Spleen (tissue), 11 donors: Measurements from ENCODE around the gene UBXN11. TPM values are rescaled to one million over a fixed set of nuclear protein-coding genes. Genes with fewer than 3 reads are reported as not detected.
A peak's percentile ranks its signal among the peaks of the same experiment; 100 is the strongest.

ENCODE experiments used
- DNase-seq: peaks from one replicate; pipeline ENCODE4 v3.0.0-alpha.2; 2020
- H3K27ac ChIP-seq, 8 donors: fragments of 200-600 bp; sonication (generic) in 7 of 8; 1 replicate in 4 of 8; 2 replicates in 4 of 8; pipeline versions ENCODE4 v1.5.0 to v1.8.0; 2016 to 2021; ENCODE audit warnings: inconsistent platforms in 4 of 8, mild to moderate bottlenecking in 4 of 8, moderate library complexity in 1 of 8
- H3K27me3 ChIP-seq, 7 donors: fragments of 200-600 bp; sonication (generic) in 6 of 7; replicated peaks in 1 of 7; 1 replicate in 4 of 7; 2 replicates in 3 of 7; pipeline versions ENCODE4 v1.5.0 to v1.8.0; 2016 to 2021; ENCODE audit warnings: inconsistent platforms in 3 of 7, mild to moderate bottlenecking in 1 of 7
- H3K36me3 ChIP-seq, 6 donors: fragments of 200-600 bp; sonication (generic) in 5 of 6; 1 replicate in 4 of 6; 2 replicates in 2 of 6; pipeline versions ENCODE4 v1.5.0 to v1.8.0; 2016 to 2021; ENCODE audit warnings: inconsistent platforms in 2 of 6
- H3K4me1 ChIP-seq, 6 donors: fragments of 200-600 bp; sonication (generic) in 5 of 6; 1 replicate in 3 of 6; 2 replicates in 3 of 6; pipeline versions ENCODE4 v1.5.0 to v1.8.0; 2016 to 2021; ENCODE audit warnings: inconsistent platforms in 3 of 6
- H3K4me3 ChIP-seq, 8 donors: fragments of 200-600 bp; sonication (generic) in 7 of 8; 1 replicate in 4 of 8; 2 replicates in 4 of 8; pipeline versions ENCODE4 v1.5.0 to v1.8.0; 2016 to 2021; ENCODE audit warnings: inconsistent platforms in 4 of 8, mild to moderate bottlenecking in 4 of 8, moderate library complexity in 2 of 8
- H3K9me3 ChIP-seq, 8 donors: fragments of 200-600 bp; sonication (generic) in 7 of 8; 1 replicate in 4 of 8; 2 replicates in 4 of 8; pipeline versions ENCODE4 v1.5.0 to v1.8.0; 2016 to 2021; ENCODE audit warnings: inconsistent platforms in 4 of 8
- POLR2A ChIP-seq, 3 donors: fragments of 450-650 bp; IDR thresholded peaks; one replicate each; pipeline ENCODE4 v1.5.1; 2017; ENCODE audit warnings: antibody characterized with exemption in 3 of 3, mild to moderate bottlenecking in 1 of 3
- POLR2AphosphoS5 ChIP-seq, 3 donors: sonication (generic); formaldehyde crosslinking; IDR thresholded peaks; one replicate each; pipeline ENCODE4 v1.5.1; 2017; ENCODE audit warnings: antibody characterized with exemption in 3 of 3
- WGBS, 5 donors: extraction: QIAGEN DNeasy Blood & Tissue Kit in 3 of 5; methylation state at CpG; one replicate each; pipeline versions ENCODE4 v1.1.5 to v1.1.7; 2013 to 2018; 5-methylcytosine and 5-hydroxymethylcytosine counted together
- intact Hi-C: fragments of 100-400 bp; cut with DNase I; formaldehyde crosslinking; loops from one replicate; pipeline ENCODE4 v1.15.0; 2023; ENCODE audit warnings: low total_unique reads
- polyA plus RNA-seq, 3 donors: library from polyadenylated mRNA; stranded (reverse); fragments of 200-250 nt; gene quantifications; one replicate each; pipeline ENCODE4 v1.2.1, GENCODE V29; 2013
- total RNA-seq, 7 donors: library from RNA; depleted of rRNA in 3 of 7; stranded (reverse); fragments of >200 nt in 3 of 7; fragmentation: NEBNext Ultra II Directional in 4 of 7; extraction: Animal tissue kit (Norgen Biotek cat#: 25700) in 4 of 7; gene quantifications; one replicate each; pipeline versions ENCODE4 v1.1.0 to v1.2.1, GENCODE V29; 2016 to 2021
- TF ChIP-seq, protein P1 (sequence below), 11 experiments: fragments of 200-600 bp in 7 of 11; fragments of 450-650 bp in 4 of 11; sonication (generic) in 4 of 11; IDR thresholded peaks in 8 of 11; conservative IDR thresholded peaks in 3 of 11; 1 replicate in 7 of 11; 2 replicates in 4 of 11; pipeline versions ENCODE4 v1.4.0 to v1.8.0; 2016 to 2021; ENCODE audit warnings: antibody characterized with exemption in 11 of 11, inconsistent platforms in 4 of 11, mild to moderate bottlenecking in 1 of 11
- donor health status: healthy with polysubstance abuse.
- donor health status: DM: no; HTN: no; CAD: no; lungs with moderate emphysema.
- donor health status: DM: no; HTN: no; CAD: no.
- donor health status: Bipolar disorder and iron deficiency.
- donor health status: healthy.
- donor health status: DM: no; HTN: no; CAD: no.
- donor health status: DM: yes; HTN: yes; CAD: no.

Gene UBXN11
- total and polyA plus RNA-seq, 10 donors: 25.1 to 67.8 (median 49.2) TPM

DNA sequence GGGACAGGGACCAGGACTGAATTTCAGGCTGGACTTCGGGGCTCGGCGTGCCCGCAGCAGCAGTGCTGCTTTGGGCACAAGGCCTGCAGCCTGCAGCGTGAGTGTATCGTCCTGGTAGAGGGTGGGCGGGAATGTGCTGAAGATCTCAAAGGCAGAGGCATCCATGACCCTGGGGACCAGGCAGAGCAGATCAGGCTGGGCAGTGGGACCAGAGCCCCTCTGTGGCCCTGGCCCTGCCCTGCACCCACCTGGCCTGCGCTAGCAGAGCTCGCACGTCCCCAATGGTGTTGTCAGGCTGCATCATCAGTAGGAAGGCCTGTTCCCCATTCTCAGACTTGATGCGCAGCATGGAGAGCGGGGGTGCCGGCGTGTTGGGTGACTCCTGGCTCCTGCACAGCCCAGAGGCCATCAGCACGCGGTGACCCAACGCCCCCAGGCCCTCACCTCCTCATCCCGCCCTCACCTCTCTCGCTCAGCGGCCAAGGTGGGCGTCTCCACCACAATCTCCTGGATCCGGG, 24.0 kb downstream of the UBXN11 start:
- H3K27ac ChIP-seq: peak overlapping the region in 4 of 8 donors; percentile 96 to 99 (median 98)
- H3K27me3 ChIP-seq: no peaks in the 10 kb centered on the region
- peaks cover 0 to 53% (median 11%) of the 10 kb centered on the region in 6 donors for H3K36me3 ChIP-seq
- 83 to 86% (median 84%) methylated on average over 21 to 22 of the region's 22 CpGs for WGBS, 5 donors
- peaks cover 64 to 98% (median 92%) of the 10 kb centered on the region in 6 donors for H3K4me1 ChIP-seq
- DNase-seq: peak; percentile 81
- no peaks in the 10 kb centered on the region for H3K9me3 ChIP-seq
- H3K4me3 ChIP-seq: no peak overlapping the region
- intact Hi-C loops: no loop called here
- TF ChIP-seq, protein P1, sequence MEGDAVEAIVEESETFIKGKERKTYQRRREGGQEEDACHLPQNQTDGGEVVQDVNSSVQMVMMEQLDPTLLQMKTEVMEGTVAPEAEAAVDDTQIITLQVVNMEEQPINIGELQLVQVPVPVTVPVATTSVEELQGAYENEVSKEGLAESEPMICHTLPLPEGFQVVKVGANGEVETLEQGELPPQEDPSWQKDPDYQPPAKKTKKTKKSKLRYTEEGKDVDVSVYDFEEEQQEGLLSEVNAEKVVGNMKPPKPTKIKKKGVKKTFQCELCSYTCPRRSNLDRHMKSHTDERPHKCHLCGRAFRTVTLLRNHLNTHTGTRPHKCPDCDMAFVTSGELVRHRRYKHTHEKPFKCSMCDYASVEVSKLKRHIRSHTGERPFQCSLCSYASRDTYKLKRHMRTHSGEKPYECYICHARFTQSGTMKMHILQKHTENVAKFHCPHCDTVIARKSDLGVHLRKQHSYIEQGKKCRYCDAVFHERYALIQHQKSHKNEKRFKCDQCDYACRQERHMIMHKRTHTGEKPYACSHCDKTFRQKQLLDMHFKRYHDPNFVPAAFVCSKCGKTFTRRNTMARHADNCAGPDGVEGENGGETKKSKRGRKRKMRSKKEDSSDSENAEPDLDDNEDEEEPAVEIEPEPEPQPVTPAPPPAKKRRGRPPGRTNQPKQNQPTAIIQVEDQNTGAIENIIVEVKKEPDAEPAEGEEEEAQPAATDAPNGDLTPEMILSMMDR (IDR thresholded peaks at IDR 0.05 in 8 of 11, conservative IDR thresholded peaks at IDR 0.05 in 3 of 11): no peak
- peak in 2 of 3 donors; percentile 28 to 70 for TF ChIP-seq POLR2AphosphoS5 (IDR thresholded peaks at IDR 0.05)

DNA sequence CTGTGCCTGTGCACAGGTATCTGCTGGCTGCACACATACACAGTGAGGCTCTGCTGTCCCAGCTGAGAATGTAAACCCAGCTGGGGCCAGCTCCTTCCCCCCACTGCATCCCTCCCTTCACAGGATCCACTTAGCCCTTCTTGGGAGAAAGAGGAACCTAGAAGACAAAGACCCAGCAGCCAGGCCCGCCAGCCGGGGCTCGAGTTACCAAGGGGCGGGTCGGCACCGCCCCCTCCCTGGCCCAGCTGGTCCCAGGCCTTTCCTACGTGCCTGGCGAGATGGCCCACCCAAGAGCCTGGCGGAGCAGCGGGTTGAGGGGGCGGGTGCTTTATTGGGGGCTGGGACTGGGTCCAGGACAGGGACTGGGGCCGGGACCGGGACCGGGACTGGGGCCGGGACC, 24.5 kb downstream of the UBXN11 start:
- no peaks in the 10 kb centered on the region for H3K9me3 ChIP-seq
- WGBS, 5 donors: 36 to 60% (median 55%) methylated on average over 12 to 15 of the region's 15 CpGs
- no peaks in the 10 kb centered on the region for H3K27me3 ChIP-seq
- H3K27ac ChIP-seq: peak overlapping the region in 5 of 8 donors; percentile 12 to 99 (median 96)
- intact Hi-C loops: no loop called here
- peaks cover 0 to 58% (median 11%) of the 10 kb centered on the region in 6 donors for H3K36me3 ChIP-seq
- peaks cover 64 to 98% (median 92%) of the 10 kb centered on the region in 6 donors for H3K4me1 ChIP-seq
- H3K4me3 ChIP-seq: peak overlapping the region in 2 of 8 donors; percentile 89 to 93
- peak; percentile 80 for DNase-seq
- TF ChIP-seq POLR2AphosphoS5 (IDR thresholded peaks at IDR 0.05): peak in 1 of 3 donors; percentile 50
- TF ChIP-seq POLR2A (IDR thresholded peaks at IDR 0.05): no peak

DNA sequence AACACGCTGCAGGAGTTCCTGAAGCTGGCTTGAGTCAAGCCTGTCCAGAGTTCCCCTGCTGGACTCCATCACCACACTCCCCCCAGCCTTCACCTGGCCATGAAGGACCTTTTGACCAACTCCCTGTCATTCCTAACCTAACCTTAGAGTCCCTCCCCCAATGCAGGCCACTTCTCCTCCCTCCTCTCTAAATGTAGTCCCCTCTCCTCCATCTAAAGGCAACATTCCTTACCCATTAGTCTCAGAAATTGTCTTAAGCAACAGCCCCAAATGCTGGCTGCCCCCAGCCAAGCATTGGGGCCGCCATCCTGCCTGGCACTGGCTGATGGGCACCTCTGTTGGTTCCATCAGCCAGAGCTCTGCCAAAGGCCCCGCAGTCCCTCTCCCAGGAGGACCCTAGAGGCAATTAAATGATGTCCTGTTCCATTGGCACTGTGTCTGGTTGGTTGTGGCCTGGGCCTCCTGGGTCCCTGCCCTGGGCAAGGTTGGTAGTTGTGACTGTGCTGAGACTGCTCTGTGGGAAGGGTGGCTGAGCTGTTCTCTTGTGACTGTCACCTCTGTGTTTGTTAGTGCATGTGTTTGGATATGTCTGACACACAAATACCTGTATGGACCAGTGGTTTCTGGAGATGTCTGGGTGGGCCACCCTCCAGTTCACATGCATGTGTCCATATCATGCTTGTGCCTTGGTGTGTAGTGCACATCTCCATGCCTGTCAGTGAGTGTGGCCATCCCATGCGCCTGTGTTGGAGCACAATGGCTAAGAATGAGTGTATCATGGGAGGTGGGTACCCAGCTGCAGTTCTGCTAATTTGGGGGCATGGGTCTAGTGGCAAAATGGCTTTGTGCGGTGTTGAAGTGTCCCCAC, 25.1 kb downstream of the UBXN11 start:
- no peaks in the 10 kb centered on the region for H3K27me3 ChIP-seq
- peak; percentile 70 for DNase-seq
- 93 to 99% (median 97%) methylated on average over 5 of the region's 5 CpGs for WGBS, 5 donors
- H3K36me3 ChIP-seq: peaks cover 0 to 65% (median 11%) of the 10 kb centered on the region in 6 donors
- peaks cover 64 to 98% (median 92%) of the 10 kb centered on the region in 6 donors for H3K4me1 ChIP-seq
- H3K9me3 ChIP-seq: no peaks in the 10 kb centered on the region
- H3K4me3 ChIP-seq: peak overlapping the region; percentile 10 to 98 (median 91)
- peak overlapping the region; percentile 41 to 99 (median 94) for H3K27ac ChIP-seq
- TF ChIP-seq, protein P1 (IDR thresholded peaks at IDR 0.05 in 8 of 11, conservative IDR thresholded peaks at IDR 0.05 in 3 of 11): no peak
- peak in 1 of 3 donors; percentile 9 for TF ChIP-seq POLR2AphosphoS5 (IDR thresholded peaks at IDR 0.05)
- no peak for TF ChIP-seq POLR2A (IDR thresholded peaks at IDR 0.05)
- intact Hi-C loops: no loop called here

DNA sequence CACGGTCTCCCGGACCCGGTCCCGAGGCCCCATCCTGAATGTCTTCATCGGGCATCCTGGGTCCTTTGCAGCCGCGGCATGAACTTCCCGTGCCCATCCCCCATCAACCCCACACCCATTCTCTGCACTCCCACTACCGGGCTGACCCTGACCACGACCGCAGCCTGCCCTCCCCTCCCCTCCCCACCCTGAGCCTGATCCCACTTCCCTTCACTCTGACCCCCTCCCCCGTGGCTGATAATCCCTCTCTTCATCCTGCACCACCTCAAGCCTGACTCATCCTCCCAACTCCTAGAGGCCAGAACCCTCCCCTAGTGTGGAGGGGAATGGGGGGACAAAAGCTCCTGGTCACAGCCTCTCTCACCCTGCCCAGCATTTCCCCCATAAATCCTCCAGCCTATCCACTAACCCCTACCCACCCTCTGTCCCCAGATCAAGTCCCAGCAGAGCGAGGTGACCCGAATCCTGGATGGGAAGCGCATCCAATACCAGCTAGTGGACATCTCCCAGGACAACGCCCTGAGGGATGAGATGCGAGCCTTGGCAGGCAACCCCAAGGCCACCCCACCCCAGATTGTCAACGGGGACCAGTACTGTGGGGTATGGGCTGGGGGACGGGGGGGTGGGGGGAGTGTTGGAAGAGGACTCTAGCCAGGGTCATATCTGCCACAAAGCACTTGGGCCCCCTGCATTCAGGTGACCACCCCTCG, 25.9 kb downstream of the UBXN11 start:
- Histone ChIP-seq H3K4me3 (peak overlapping the region; percentile 83 to 98 (median 93)), H3K4me1 (peaks cover 64 to 98% (median 92%) of the 10 kb centered on the region in 6 donors), H3K27me3 (no peaks in the 10 kb centered on the region), H3K36me3 (peaks cover 0 to 63% (median 11%) of the 10 kb centered on the region in 6 donors), H3K9me3 (no peaks in the 10 kb centered on the region), H3K27ac (peak overlapping the region; percentile 93 to 99 (median 96))
- peak; percentile 75 for DNase-seq
- TF ChIP-seq POLR2AphosphoS5 (IDR thresholded peaks at IDR 0.05) (no peak), POLR2A (IDR thresholded peaks at IDR 0.05) (no peak)
- TF ChIP-seq, protein P1 (IDR thresholded peaks at IDR 0.05 in 8 of 11, conservative IDR thresholded peaks at IDR 0.05 in 3 of 11): no peak
- WGBS, 5 donors: 27 to 46% (median 33%) methylated on average over 15 to 20 of the region's 20 CpGs
- intact Hi-C loops: no loop called here
